ENCODE data around the gene GPR33.

GPR33 gene

GRCh38 chr14:31449971-31450610 is 37.7 kb downstream of the GPR33 start:
- TF ChIP-seq FOXP2 (optimal IDR thresholded peaks at IDR 0.05; ENCODE audit: borderline replicate concordance, extremely low read depth, extremely low read length, insufficient read depth) = no peak
- no peak for TF ChIP-seq SIN3A (IDR thresholded peaks at IDR 0.05; ENCODE audit: borderline replicate concordance, insufficient read depth, low read length)

GRCh38 chr14:31449136-31449535 is 38.7 kb downstream of the GPR33 start:
- no peak for TF ChIP-seq TAF1 (IDR thresholded peaks at IDR 0.05; ENCODE audit: borderline replicate concordance, insufficient read depth, low read length)
- TF ChIP-seq POLR2AphosphoS5 (IDR thresholded peaks at IDR 0.05; ENCODE audit: low read depth, low read length) = no peak
- no peak for TF ChIP-seq FOXP2 (optimal IDR thresholded peaks at IDR 0.05; ENCODE audit: borderline replicate concordance, extremely low read depth, extremely low read length, insufficient read depth)
- TF ChIP-seq REST (IDR thresholded peaks at IDR 0.05; ENCODE audit: insufficient read depth in 1 of 2, low read depth in 2 of 2, low read length in 2 of 2) = no peak
- no peak for TF ChIP-seq SIN3A (IDR thresholded peaks at IDR 0.05; ENCODE audit: borderline replicate concordance, insufficient read depth, low read length)

GRCh38 chr14:31445703-31446102 is 42.1 kb downstream of the GPR33 start:
- TF ChIP-seq REST (IDR thresholded peaks at IDR 0.05; ENCODE audit: insufficient read depth in 1 of 2, low read depth in 2 of 2, low read length in 2 of 2) = no peak
- no peak for TF ChIP-seq SIN3A (IDR thresholded peaks at IDR 0.05; ENCODE audit: borderline replicate concordance, insufficient read depth, low read length)
- no peak for TF ChIP-seq POLR2AphosphoS5 (IDR thresholded peaks at IDR 0.05; ENCODE audit: low read depth, low read length)
- TF ChIP-seq FOXP2 (optimal IDR thresholded peaks at IDR 0.05; ENCODE audit: borderline replicate concordance, extremely low read depth, extremely low read length, insufficient read depth) = no peak

GRCh38 chr14:31442284-31442683 is 45.6 kb downstream of the GPR33 start:
- TF ChIP-seq FOXP2 (optimal IDR thresholded peaks at IDR 0.05; ENCODE audit: borderline replicate concordance, extremely low read depth, extremely low read length, insufficient read depth) (no peak), REST (IDR thresholded peaks at IDR 0.05; ENCODE audit: insufficient read depth in 1 of 2, low read depth in 2 of 2, low read length in 2 of 2) (no peak), SIN3A (IDR thresholded peaks at IDR 0.05; ENCODE audit: borderline replicate concordance, insufficient read depth, low read length) (no peak), POLR2AphosphoS5 (IDR thresholded peaks at IDR 0.05; ENCODE audit: low read depth, low read length) (no peak), TAF1 (IDR thresholded peaks at IDR 0.05; ENCODE audit: borderline replicate concordance, insufficient read depth, low read length) (no peak)

- no peak for TF ChIP-seq POLR2AphosphoS5 (IDR thresholded peaks at IDR 0.05; ENCODE audit: low read depth, low read length)
- TF ChIP-seq SIN3A (IDR thresholded peaks at IDR 0.05; ENCODE audit: borderline replicate concordance, insufficient read depth, low read length) = no peak
- no peak for TF ChIP-seq FOXP2 (optimal IDR thresholded peaks at IDR 0.05; ENCODE audit: borderline replicate concordance, extremely low read depth, extremely low read length, insufficient read depth)
- TF ChIP-seq REST (IDR thresholded peaks at IDR 0.05; ENCODE audit: insufficient read depth in 1 of 2, low read depth in 2 of 2, low read length in 2 of 2) = no peak
These were observed 46.3 kb downstream of the GPR33 start for GRCh38 chr14:31441273-31442111.
